ENCODE data around the gene MAS1L.

MAS1L gene

GRCh38 chr6:29510202-29510601 is 22.4 kb upstream of the MAS1L start:
- Histone ChIP-seq H3K9me3 (ENCODE audit: control insufficient read depth, insufficient read depth, low read length) (no peaks in the 10 kb centered on the region), H3K4me3 (ENCODE audit: low read depth, low read length) (no peak overlapping the region), H3K4me1 (ENCODE audit: control insufficient read depth, insufficient read depth, low read length) (0 out of 2 replicates have a peak, but pooled peaks cover 4% of the 10 kb centered on the region), H3K36me3 (ENCODE audit: control insufficient read depth, insufficient read depth, low read length) (no peaks in the 10 kb centered on the region), H3K27me3 (ENCODE audit: control insufficient read depth, insufficient read depth, low read length) (no peaks in the 10 kb centered on the region), H3K9ac (ENCODE audit: low read depth, low read length) (no peak overlapping the region), H3K27ac (ENCODE audit: low read depth, low read length) (no peak overlapping the region)

- Histone ChIP-seq H3K36me3 (ENCODE audit: control insufficient read depth, insufficient read depth, low read length) (no peaks in the 10 kb centered on the region), H3K27me3 (ENCODE audit: control insufficient read depth, insufficient read depth, low read length) (no peaks in the 10 kb centered on the region), H3K4me3 (ENCODE audit: low read depth, low read length) (no peak overlapping the region), H3K27ac (ENCODE audit: low read depth, low read length) (no peak overlapping the region), H3K4me1 (ENCODE audit: control insufficient read depth, insufficient read depth, low read length) (0 out of 2 replicates have a peak, but pooled peaks cover 4% of the 10 kb centered on the region), H3K9ac (ENCODE audit: low read depth, low read length) (no peak overlapping the region), H3K9me3 (ENCODE audit: control insufficient read depth, insufficient read depth, low read length) (no peaks in the 10 kb centered on the region)
These were observed 22.0 kb upstream of the MAS1L start for GRCh38 chr6:29509711-29510110.

GRCh38 chr6:29509239-29509638 is 21.5 kb upstream of the MAS1L start:
- Histone ChIP-seq H3K36me3 (ENCODE audit: control insufficient read depth, insufficient read depth, low read length) (no peaks in the 10 kb centered on the region), H3K27me3 (ENCODE audit: control insufficient read depth, insufficient read depth, low read length) (no peaks in the 10 kb centered on the region), H3K9me3 (ENCODE audit: control insufficient read depth, insufficient read depth, low read length) (no peaks in the 10 kb centered on the region), H3K4me3 (ENCODE audit: low read depth, low read length) (no peak overlapping the region), H3K27ac (ENCODE audit: low read depth, low read length) (no peak overlapping the region), H3K4me1 (ENCODE audit: control insufficient read depth, insufficient read depth, low read length) (0 out of 2 replicates have a peak, but pooled peaks cover 4% of the 10 kb centered on the region), H3K9ac (ENCODE audit: low read depth, low read length) (no peak overlapping the region)

GRCh38 chr6:29507319-29507718 is 19.6 kb upstream of the MAS1L start:
- no peak overlapping the region for H3K27ac ChIP-seq (ENCODE audit: low read depth, low read length)
- H3K9me3 ChIP-seq (ENCODE audit: control insufficient read depth, insufficient read depth, low read length): no peaks in the 10 kb centered on the region
- H3K4me3 ChIP-seq (ENCODE audit: low read depth, low read length): no peak overlapping the region
- H3K36me3 ChIP-seq (ENCODE audit: control insufficient read depth, insufficient read depth, low read length): no peaks in the 10 kb centered on the region
- H3K4me1 ChIP-seq (ENCODE audit: control insufficient read depth, insufficient read depth, low read length): 0 out of 2 replicates have a peak, but pooled peaks cover 4% of the 10 kb centered on the region
- no peak overlapping the region for H3K9ac ChIP-seq (ENCODE audit: low read depth, low read length)
- H3K27me3 ChIP-seq (ENCODE audit: control insufficient read depth, insufficient read depth, low read length): no peaks in the 10 kb centered on the region

- Histone ChIP-seq H3K4me3 (ENCODE audit: low read depth, low read length) (no peak overlapping the region), H3K27me3 (ENCODE audit: control insufficient read depth, insufficient read depth, low read length) (no peaks in the 10 kb centered on the region), H3K27ac (ENCODE audit: low read depth, low read length) (no peak overlapping the region), H3K9me3 (ENCODE audit: control insufficient read depth, insufficient read depth, low read length) (no peaks in the 10 kb centered on the region), H3K9ac (ENCODE audit: low read depth, low read length) (no peak overlapping the region), H3K4me1 (ENCODE audit: control insufficient read depth, insufficient read depth, low read length) (0 out of 2 replicates have a peak, but pooled peaks cover 4% of the 10 kb centered on the region), H3K36me3 (ENCODE audit: control insufficient read depth, insufficient read depth, low read length) (no peaks in the 10 kb centered on the region)
These were observed 18.8 kb upstream of the MAS1L start for GRCh38 chr6:29506446-29507067.

- Histone ChIP-seq H3K4me3 (ENCODE audit: low read depth, low read length) (no peak overlapping the region), H3K4me1 (ENCODE audit: control insufficient read depth, insufficient read depth, low read length) (0 out of 2 replicates have a peak, but pooled peaks cover 4% of the 10 kb centered on the region), H3K9me3 (ENCODE audit: control insufficient read depth, insufficient read depth, low read length) (no peaks in the 10 kb centered on the region), H3K27ac (ENCODE audit: low read depth, low read length) (no peak overlapping the region), H3K9ac (ENCODE audit: low read depth, low read length) (no peak overlapping the region), H3K36me3 (ENCODE audit: control insufficient read depth, insufficient read depth, low read length) (no peaks in the 10 kb centered on the region), H3K27me3 (ENCODE audit: control insufficient read depth, insufficient read depth, low read length) (no peaks in the 10 kb centered on the region)
These were observed 18.1 kb upstream of the MAS1L start for GRCh38 chr6:29505808-29506207.

GRCh38 chr6:29504961-29505360 is 17.2 kb upstream of the MAS1L start:
- Histone ChIP-seq H3K9ac (ENCODE audit: low read depth, low read length) (no peak overlapping the region), H3K4me3 (ENCODE audit: low read depth, low read length) (no peak overlapping the region), H3K27me3 (ENCODE audit: control insufficient read depth, insufficient read depth, low read length) (no peaks in the 10 kb centered on the region)

GRCh38 chr6:29502597-29502996 is 14.8 kb upstream of the MAS1L start:
- no peaks in the 10 kb centered on the region for H3K36me3 ChIP-seq (ENCODE audit: control insufficient read depth, insufficient read depth, low read length)
- no peaks in the 10 kb centered on the region for H3K27me3 ChIP-seq (ENCODE audit: control insufficient read depth, insufficient read depth, low read length)
- H3K9ac ChIP-seq (ENCODE audit: low read depth, low read length): no peak overlapping the region
- no peaks in the 10 kb centered on the region for H3K9me3 ChIP-seq (ENCODE audit: control insufficient read depth, insufficient read depth, low read length)
- H3K4me3 ChIP-seq (ENCODE audit: low read depth, low read length): no peak overlapping the region
- H3K27ac ChIP-seq (ENCODE audit: low read depth, low read length): no peak overlapping the region
- no peaks in the 10 kb centered on the region for H3K4me1 ChIP-seq (ENCODE audit: control insufficient read depth, insufficient read depth, low read length)

More at GRCh38 chr6:29504961-29505360, 17.2 kb upstream of the MAS1L start:
- Histone ChIP-seq H3K36me3 (ENCODE audit: control insufficient read depth, insufficient read depth, low read length) (no peaks in the 10 kb centered on the region), H3K27ac (ENCODE audit: low read depth, low read length) (no peak overlapping the region), H3K4me1 (ENCODE audit: control insufficient read depth, insufficient read depth, low read length) (no peaks in the 10 kb centered on the region), H3K9me3 (ENCODE audit: control insufficient read depth, insufficient read depth, low read length) (no peaks in the 10 kb centered on the region)

GRCh38 chr6:29502181-29502580 is 14.4 kb upstream of the MAS1L start:
- Histone ChIP-seq H3K27me3 (ENCODE audit: control insufficient read depth, insufficient read depth, low read length) (no peaks in the 10 kb centered on the region), H3K9me3 (ENCODE audit: control insufficient read depth, insufficient read depth, low read length) (no peaks in the 10 kb centered on the region), H3K4me1 (ENCODE audit: control insufficient read depth, insufficient read depth, low read length) (no peaks in the 10 kb centered on the region), H3K27ac (ENCODE audit: low read depth, low read length) (no peak overlapping the region), H3K9ac (ENCODE audit: low read depth, low read length) (no peak overlapping the region), H3K4me3 (ENCODE audit: low read depth, low read length) (no peak overlapping the region), H3K36me3 (ENCODE audit: control insufficient read depth, insufficient read depth, low read length) (no peaks in the 10 kb centered on the region)

GRCh38 chr6:29501106-29501505 is 13.3 kb upstream of the MAS1L start:
- Histone ChIP-seq H3K36me3 (ENCODE audit: control insufficient read depth, insufficient read depth, low read length) (no peaks in the 10 kb centered on the region), H3K9ac (ENCODE audit: low read depth, low read length) (no peak overlapping the region), H3K27ac (ENCODE audit: low read depth, low read length) (no peak overlapping the region), H3K27me3 (ENCODE audit: control insufficient read depth, insufficient read depth, low read length) (no peaks in the 10 kb centered on the region), H3K9me3 (ENCODE audit: control insufficient read depth, insufficient read depth, low read length) (no peaks in the 10 kb centered on the region), H3K4me3 (ENCODE audit: low read depth, low read length) (no peak overlapping the region), H3K4me1 (ENCODE audit: control insufficient read depth, insufficient read depth, low read length) (no peaks in the 10 kb centered on the region)

- H3K4me1 ChIP-seq (ENCODE audit: control insufficient read depth, insufficient read depth, low read length): no peaks in the 10 kb centered on the region
- no peak overlapping the region for H3K4me3 ChIP-seq (ENCODE audit: low read depth, low read length)
- no peaks in the 10 kb centered on the region for H3K9me3 ChIP-seq (ENCODE audit: control insufficient read depth, insufficient read depth, low read length)
- H3K27ac ChIP-seq (ENCODE audit: low read depth, low read length): no peak overlapping the region
- no peaks in the 10 kb centered on the region for H3K27me3 ChIP-seq (ENCODE audit: control insufficient read depth, insufficient read depth, low read length)
- no peak overlapping the region for H3K9ac ChIP-seq (ENCODE audit: low read depth, low read length)
- H3K36me3 ChIP-seq (ENCODE audit: control insufficient read depth, insufficient read depth, low read length): no peaks in the 10 kb centered on the region
These were observed 12.8 kb upstream of the MAS1L start for GRCh38 chr6:29500594-29500993.

Data from HUES48 (cell line).